ENCODE data around the gene LRCH4. TPM values are rescaled to one million over a fixed set of nuclear protein-coding genes. Genes with fewer than 3 reads are reported as not detected.

LRCH4 gene
- polyA plus RNA-seq, 2 of the 4 experiments (the other 2 are of a cell fraction) = 5.5 to 17.1 TPM

GRCh38 chr7:100604028-100604975 is 18.4 kb upstream of the LRCH4 start:
- H3K4me2 ChIP-seq = peak overlapping the region; percentile 100
- H3K27ac ChIP-seq = peak overlapping the region; percentile 84 to 86
- H3K9me3 ChIP-seq = no peaks in the 10 kb centered on the region
- ATAC-seq (peak; percentile 80 to 90), DNase-seq (ENCODE audit: low read depth in 1 of 2, low spot score in 1 of 2) (peak; percentile 78 to 90), FAIRE-seq (no peak)
- H3K4me1 ChIP-seq = 0 out of 3 replicates have a peak, but pooled peaks cover 8% of the 10 kb centered on the region
- WGBS (ENCODE audit: missing lambda C conversion rate) = 12% methylated on average over 36 of the region's 70 CpGs
- TF ChIP-seq SMC3 (IDR thresholded peaks at IDR 0.05) (peak; percentile 34; the same call in 2 of the 3 replicates), FOSL2 (IDR thresholded peaks at IDR 0.05) (no peak), FOSL2 (CRISPR knock-in tag; IDR thresholded peaks at IDR 0.05) (peak; percentile 3; the same call in 1 of the 2 replicates), POLR2A (IDR thresholded peaks at IDR 0.05; ENCODE audit: low read length) (peak; percentile 33; the same call in 1 of the 2 replicates), PHF8 (IDR thresholded peaks at IDR 0.05; ENCODE audit: borderline replicate concordance, low read depth) (peak; percentile 36; the same call in 1 of the 2 replicates), JUN (IDR thresholded peaks at IDR 0.05) (no peak; a peak in 1 of 5 replicates), HES2 (IDR thresholded peaks at IDR 0.05) (no peak), CHD2 (IDR thresholded peaks at IDR 0.05; ENCODE audit: low read length, partially characterized antibody) (no peak), HEYL (CRISPR knock-in tag; IDR thresholded peaks at IDR 0.05) (no peak), EHF (CRISPR knock-in tag; IDR thresholded peaks at IDR 0.05) (no peak), NR3C1 (IDR thresholded peaks at IDR 0.05) (no peak)
- TF ChIP-seq, protein P1, sequence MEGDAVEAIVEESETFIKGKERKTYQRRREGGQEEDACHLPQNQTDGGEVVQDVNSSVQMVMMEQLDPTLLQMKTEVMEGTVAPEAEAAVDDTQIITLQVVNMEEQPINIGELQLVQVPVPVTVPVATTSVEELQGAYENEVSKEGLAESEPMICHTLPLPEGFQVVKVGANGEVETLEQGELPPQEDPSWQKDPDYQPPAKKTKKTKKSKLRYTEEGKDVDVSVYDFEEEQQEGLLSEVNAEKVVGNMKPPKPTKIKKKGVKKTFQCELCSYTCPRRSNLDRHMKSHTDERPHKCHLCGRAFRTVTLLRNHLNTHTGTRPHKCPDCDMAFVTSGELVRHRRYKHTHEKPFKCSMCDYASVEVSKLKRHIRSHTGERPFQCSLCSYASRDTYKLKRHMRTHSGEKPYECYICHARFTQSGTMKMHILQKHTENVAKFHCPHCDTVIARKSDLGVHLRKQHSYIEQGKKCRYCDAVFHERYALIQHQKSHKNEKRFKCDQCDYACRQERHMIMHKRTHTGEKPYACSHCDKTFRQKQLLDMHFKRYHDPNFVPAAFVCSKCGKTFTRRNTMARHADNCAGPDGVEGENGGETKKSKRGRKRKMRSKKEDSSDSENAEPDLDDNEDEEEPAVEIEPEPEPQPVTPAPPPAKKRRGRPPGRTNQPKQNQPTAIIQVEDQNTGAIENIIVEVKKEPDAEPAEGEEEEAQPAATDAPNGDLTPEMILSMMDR (IDR thresholded peaks at IDR 0.05) = peak; percentile 53
- peak overlapping the region; percentile 74 for H3K4me3 ChIP-seq
- ChIA-PET POLR2A (interaction anchor here (0.5 to 1.9 kb wide), 3 partner anchors 8 to 18 kb away, joined by 4 to 7 read pairs (median 5); partner anchors contain the start of genes FBXO24, LRCH4 and MOSPD3), CTCF (interaction anchor here (0.7 to 4.8 kb wide), 16 partner anchors 10 to 153 kb away, joined by 3 to 32 read pairs (median 5); partner anchors contain the start of genes FBXO24, GIGYF1 and LRCH4)

DNA sequence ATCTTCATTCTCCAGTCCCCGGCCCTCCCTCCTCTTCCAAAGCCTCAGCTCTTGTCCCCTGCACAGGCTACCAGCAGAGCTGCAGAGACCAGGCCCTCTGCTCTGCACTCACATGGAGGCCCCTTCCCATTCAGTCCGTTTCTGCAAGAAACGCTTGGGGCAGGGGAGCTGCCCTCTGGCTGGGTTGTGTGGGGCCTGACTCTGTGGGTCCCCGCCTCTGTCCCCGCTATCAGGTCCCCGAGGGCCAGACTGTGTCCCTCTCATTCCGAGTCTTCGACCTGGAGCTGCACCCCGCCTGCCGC is 17.7 kb upstream of the LRCH4 start:
- Histone ChIP-seq H3K4me2 (peak overlapping the region; percentile 100), H3K27ac (peak overlapping the region; percentile 84 to 86; a peak in 4 of 6 replicates), H3K4me1 (0 out of 3 replicates have a peak, but pooled peaks cover 8% of the 10 kb centered on the region), H3K4me3 (peak overlapping the region; percentile 74; the same call in 1 of the 3 replicates), H3K9me3 (no peaks in the 10 kb centered on the region)
- DNase-seq (ENCODE audit: low read depth in 1 of 2, low spot score in 1 of 2) (no peak), ATAC-seq (no peak), FAIRE-seq (no peak)
- TF ChIP-seq HOXB13 (CRISPR knock-in tag; IDR thresholded peaks at IDR 0.05; ENCODE audit: low read depth) (no peak), CBX8 (IDR thresholded peaks at IDR 0.05) (no peak), KDM5A (IDR thresholded peaks at IDR 0.05) (no peak), ATOH8 (CRISPR knock-in tag; IDR thresholded peaks at IDR 0.05; ENCODE audit: low read depth) (no peak), RAD21 (conservative IDR thresholded peaks at IDR 0.05 in 1 of 2, IDR thresholded peaks at IDR 0.05 in 1 of 2) (no peak), SMC3 (IDR thresholded peaks at IDR 0.05) (no peak), NFE2L2 (conservative IDR thresholded peaks at IDR 0.05; ENCODE audit: low read length) (no peak), HES2 (IDR thresholded peaks at IDR 0.05) (no peak), EP300 (IDR thresholded peaks at IDR 0.05) (no peak)
- POLR2A ChIA-PET = interaction anchor here (0.5 to 1.9 kb wide), 2 partner anchors 9 to 10 kb away, joined by 4 to 5 read pairs; partner anchors contain the start of gene MOSPD3
- CTCF ChIA-PET = interaction anchor here (0.8 to 4.3 kb wide), 8 partner anchors 15 to 153 kb away, joined by 3 to 16 read pairs (median 6); no protein-coding TSS in a partner anchor
- 70% methylated on average over 10 of the region's 10 CpGs for WGBS (ENCODE audit: missing lambda C conversion rate)

All from A549 (cell line).